Stromal cell of bone marrow (primary cell): ENCODE measurements around the gene CYSLTR2.
"Not testable (repeated sequence)": the region's sequence is repeated elsewhere in the genome, so short reads cannot be mapped to it uniquely, and the experiment has no call there.

ENCODE experiments used
- DNase-seq: peaks from one replicate; pipeline ENCODE4 v3.0.0-alpha.2; 2012; ENCODE audit warnings: low read depth

Gene CYSLTR2

GRCh38 chr13:48695776-48696175 lies 42.0 kb downstream of the CYSLTR2 start:
- no peak for DNase-seq

- DNase-seq: not testable (repeated sequence)
Measured at GRCh38 chr13:48696676-48697075, 42.9 kb downstream of the CYSLTR2 start.

- DNase-seq: no peak
Measured at GRCh38 chr13:48707405-48707804, 53.7 kb downstream of the CYSLTR2 start.

GRCh38 chr13:48708764-48709163 lies 55.0 kb downstream of the CYSLTR2 start:
- DNase-seq: no peak

GRCh38 chr13:48709213-48709612 lies 55.5 kb downstream of the CYSLTR2 start:
- no peak for DNase-seq

- no peak for DNase-seq
Measured at GRCh38 chr13:48710160-48710559, 56.4 kb downstream of the CYSLTR2 start.

- DNase-seq: no peak
Measured at GRCh38 chr13:48712141-48712540, 58.4 kb downstream of the CYSLTR2 start.

GRCh38 chr13:48715977-48716376 lies 62.2 kb downstream of the CYSLTR2 start:
- no peak for DNase-seq

- no peak for DNase-seq
Measured at GRCh38 chr13:48720621-48721020, 66.9 kb downstream of the CYSLTR2 start.

GRCh38 chr13:48723168-48723567 lies 69.4 kb downstream of the CYSLTR2 start:
- no peak for DNase-seq

- no peak for DNase-seq
Measured at GRCh38 chr13:48725271-48725670, 71.5 kb downstream of the CYSLTR2 start.

GRCh38 chr13:48726711-48727110 lies 73.0 kb downstream of the CYSLTR2 start:
- DNase-seq: no peak

- peak; percentile 33 for DNase-seq
Measured at GRCh38 chr13:48727241-48728011, 73.7 kb downstream of the CYSLTR2 start.

- DNase-seq: no peak
Measured at GRCh38 chr13:48728226-48728625, 74.5 kb downstream of the CYSLTR2 start.

GRCh38 chr13:48728876-48729275 lies 75.1 kb downstream of the CYSLTR2 start:
- no peak for DNase-seq

GRCh38 chr13:48729856-48730255 lies 76.1 kb downstream of the CYSLTR2 start:
- no peak for DNase-seq

- DNase-seq: peak; percentile 75
Measured at GRCh38 chr13:48731001-48731658, 77.4 kb downstream of the CYSLTR2 start.

- DNase-seq: no peak
Measured at GRCh38 chr13:48731957-48732569, 78.3 kb downstream of the CYSLTR2 start.

- no peak for DNase-seq
Measured at GRCh38 chr13:48733739-48734335, 80.1 kb downstream of the CYSLTR2 start.

GRCh38 chr13:48735571-48735970 lies 81.8 kb downstream of the CYSLTR2 start:
- DNase-seq: no peak

- DNase-seq: no peak
Measured at GRCh38 chr13:48737689-48738088, 84.0 kb downstream of the CYSLTR2 start.

GRCh38 chr13:48738311-48738710 lies 84.6 kb downstream of the CYSLTR2 start:
- DNase-seq: no peak
